Left ventricle myocardium inferior (tissue), 1 donor: ENCODE measurements around the gene IL22RA2. TPM values are rescaled to one million over a fixed set of nuclear protein-coding genes. Genes with fewer than 3 reads are reported as not detected.

Source experiments
- DNase-seq: peaks from one replicate; pipeline ENCODE4 v3.0.0-alpha.2; 2020
- H3K27ac ChIP-seq: fragments of 200-600 bp; replicated peaks from 2 replicates; pipeline ENCODE4 v1.8.0; 2021
- H3K27me3 ChIP-seq: fragments of 200-600 bp; 2 replicates; pipeline ENCODE4 v1.8.0; 2021; ENCODE audit warnings: low read depth
- H3K36me3 ChIP-seq: fragments of 200-600 bp; 2 replicates; pipeline ENCODE4 v1.8.0; 2021
- H3K4me1 ChIP-seq: fragments of 200-600 bp; 2 replicates; pipeline ENCODE4 v1.8.0; 2021
- H3K4me3 ChIP-seq: fragments of 200-600 bp; 2 replicates; pipeline ENCODE4 v1.8.0; 2021; ENCODE audit warnings: mild to moderate bottlenecking, moderate library complexity
- H3K9me3 ChIP-seq: fragments of 200-600 bp; replicated peaks from 2 replicates; pipeline ENCODE4 v1.8.0; 2021
- intact Hi-C: fragments of 100-400 bp; cut with micrococcal nuclease; formaldehyde crosslinking; loops from one replicate; pipeline ENCODE4 v1.11.0; 2022
- long read RNA-seq: library from polyadenylated mRNA; unstranded; transcript quantifications from one replicate; pipeline ENCODE4 v2.0.0, GENCODE V29; 2021
- total RNA-seq: library from RNA; stranded (reverse); fragmentation: NEBNext Ultra II Directional; extraction: Animal tissue kit (Norgen Biotek cat#: 25700); gene quantifications from one replicate; pipeline ENCODE4 v1.2.1, GENCODE V29; 2021
- TF ChIP-seq, protein P1 (sequence below): fragments of 200-600 bp; IDR thresholded peaks from 2 replicates; pipeline ENCODE4 v1.8.0; 2021; ENCODE audit warnings: antibody characterized with exemption, mild to moderate bottlenecking, borderline replicate concordance
- donor health status: DM: no; HTN: yes; CAD: no; lungs with severe emphysema.

The IL22RA2 gene, protein sequence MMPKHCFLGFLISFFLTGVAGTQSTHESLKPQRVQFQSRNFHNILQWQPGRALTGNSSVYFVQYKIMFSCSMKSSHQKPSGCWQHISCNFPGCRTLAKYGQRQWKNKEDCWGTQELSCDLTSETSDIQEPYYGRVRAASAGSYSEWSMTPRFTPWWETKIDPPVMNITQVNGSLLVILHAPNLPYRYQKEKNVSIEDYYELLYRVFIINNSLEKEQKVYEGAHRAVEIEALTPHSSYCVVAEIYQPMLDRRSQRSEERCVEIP
- total RNA-seq = not detected
- long read RNA-seq = 0 reads

DNA sequence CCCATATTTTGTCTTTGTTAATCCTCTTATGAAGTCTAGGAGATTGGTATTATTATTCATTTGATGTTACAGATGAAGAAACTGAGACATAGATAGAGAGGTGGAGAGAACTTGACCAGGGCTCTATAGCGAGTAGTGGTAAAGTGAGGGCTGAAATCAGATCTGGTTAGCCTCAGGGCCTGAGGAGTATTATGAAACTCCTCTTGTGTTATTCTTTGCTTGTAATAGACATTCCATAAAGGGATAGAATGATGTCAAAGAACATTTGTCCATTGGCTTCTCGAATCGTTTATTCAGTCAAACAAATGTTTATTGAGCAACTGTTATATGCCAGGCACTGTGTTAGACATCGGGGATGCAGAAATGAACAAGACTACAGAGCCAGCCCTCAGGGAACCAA, at the start of gene IL22RA2:
Gene IL22RA2 (minus strand): TSS at position 144 of the 400 bp plus-strand sequence. CDS start 11,895 bp downstream, outside the sequence.
- intact Hi-C loops = no loop called here
- Histone ChIP-seq H3K27me3 (no peaks in the 10 kb centered on the region), H3K36me3 (no peaks in the 10 kb centered on the region), H3K9me3 (no peaks in the 10 kb centered on the region), H3K4me3 (no peak within 1 kb of the TSS), H3K4me1 (peaks cover 26% of the 10 kb centered on the region), H3K27ac (peak within 1 kb of the TSS; percentile 72)
- TF ChIP-seq, protein P1, sequence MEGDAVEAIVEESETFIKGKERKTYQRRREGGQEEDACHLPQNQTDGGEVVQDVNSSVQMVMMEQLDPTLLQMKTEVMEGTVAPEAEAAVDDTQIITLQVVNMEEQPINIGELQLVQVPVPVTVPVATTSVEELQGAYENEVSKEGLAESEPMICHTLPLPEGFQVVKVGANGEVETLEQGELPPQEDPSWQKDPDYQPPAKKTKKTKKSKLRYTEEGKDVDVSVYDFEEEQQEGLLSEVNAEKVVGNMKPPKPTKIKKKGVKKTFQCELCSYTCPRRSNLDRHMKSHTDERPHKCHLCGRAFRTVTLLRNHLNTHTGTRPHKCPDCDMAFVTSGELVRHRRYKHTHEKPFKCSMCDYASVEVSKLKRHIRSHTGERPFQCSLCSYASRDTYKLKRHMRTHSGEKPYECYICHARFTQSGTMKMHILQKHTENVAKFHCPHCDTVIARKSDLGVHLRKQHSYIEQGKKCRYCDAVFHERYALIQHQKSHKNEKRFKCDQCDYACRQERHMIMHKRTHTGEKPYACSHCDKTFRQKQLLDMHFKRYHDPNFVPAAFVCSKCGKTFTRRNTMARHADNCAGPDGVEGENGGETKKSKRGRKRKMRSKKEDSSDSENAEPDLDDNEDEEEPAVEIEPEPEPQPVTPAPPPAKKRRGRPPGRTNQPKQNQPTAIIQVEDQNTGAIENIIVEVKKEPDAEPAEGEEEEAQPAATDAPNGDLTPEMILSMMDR = no peak
- DNase-seq = no peak

DNA sequence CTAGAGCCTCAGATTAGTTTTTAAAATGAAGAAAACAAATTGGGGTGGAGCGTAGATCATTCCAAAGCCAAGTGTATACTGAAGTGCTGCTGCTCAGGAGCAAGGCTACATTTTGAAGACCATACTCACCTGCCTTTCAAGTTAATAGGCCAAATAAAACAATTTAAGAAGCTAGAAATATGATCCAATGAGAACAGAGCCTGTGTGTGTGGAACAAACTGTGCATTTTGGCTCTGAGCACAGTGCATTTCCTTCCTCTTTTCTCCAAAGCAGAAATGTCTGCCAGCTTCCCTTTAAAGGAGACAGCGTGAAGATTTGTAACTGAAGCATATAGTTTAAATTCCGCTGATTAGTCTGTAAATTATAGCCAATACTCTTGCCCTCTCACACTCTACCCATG, 48.9 kb upstream of the IL22RA2 start:
- TF ChIP-seq, protein P1 = no peak
- Histone ChIP-seq H3K9me3 (no peaks in the 10 kb centered on the region), H3K4me1 (peaks cover 79% of the 10 kb centered on the region), H3K4me3 (no peak overlapping the region), H3K27me3 (no peaks in the 10 kb centered on the region), H3K27ac (peak overlapping the region; percentile 99), H3K36me3 (no peaks in the 10 kb centered on the region)
- DNase-seq = no peak
- intact Hi-C loops = no loop called here

DNA sequence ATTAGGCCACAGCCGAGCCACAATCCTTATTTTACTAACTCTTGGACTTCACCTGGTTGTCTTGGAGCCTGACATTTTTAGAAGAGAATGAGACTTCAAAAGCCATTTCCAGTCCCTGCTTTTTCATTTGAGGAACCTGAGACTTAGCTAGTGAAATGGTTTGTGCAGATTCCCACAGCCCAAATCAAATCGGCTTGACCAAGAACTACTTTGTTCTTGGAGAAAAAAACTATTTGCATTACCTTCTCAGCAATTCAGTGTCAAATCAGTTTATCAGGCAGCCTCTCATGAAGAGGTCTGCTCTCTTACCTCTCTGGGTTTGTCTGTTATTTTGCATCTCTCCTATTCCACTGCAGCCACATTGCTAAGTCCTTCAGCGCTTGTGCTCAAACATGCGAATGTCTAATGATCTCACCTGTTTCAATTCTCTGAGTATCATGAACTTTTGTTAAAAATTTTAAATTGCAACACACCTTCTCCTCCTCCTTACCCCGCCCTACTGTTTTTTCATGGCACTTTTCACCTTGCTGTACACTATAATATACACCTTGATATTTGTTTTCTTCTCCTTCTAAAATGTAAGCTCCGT, 46.3 kb upstream of the IL22RA2 start:
- peak overlapping the region; percentile 78 for H3K4me3 ChIP-seq
- peaks cover 90% of the 10 kb centered on the region for H3K4me1 ChIP-seq
- no peaks in the 10 kb centered on the region for H3K27me3 ChIP-seq
- H3K36me3 ChIP-seq = no peaks in the 10 kb centered on the region
- TF ChIP-seq, protein P1 = no peak
- DNase-seq = no peak
- H3K27ac ChIP-seq = peak overlapping the region; percentile 99
- intact Hi-C loops = no loop called here
- H3K9me3 ChIP-seq = no peaks in the 10 kb centered on the region

DNA sequence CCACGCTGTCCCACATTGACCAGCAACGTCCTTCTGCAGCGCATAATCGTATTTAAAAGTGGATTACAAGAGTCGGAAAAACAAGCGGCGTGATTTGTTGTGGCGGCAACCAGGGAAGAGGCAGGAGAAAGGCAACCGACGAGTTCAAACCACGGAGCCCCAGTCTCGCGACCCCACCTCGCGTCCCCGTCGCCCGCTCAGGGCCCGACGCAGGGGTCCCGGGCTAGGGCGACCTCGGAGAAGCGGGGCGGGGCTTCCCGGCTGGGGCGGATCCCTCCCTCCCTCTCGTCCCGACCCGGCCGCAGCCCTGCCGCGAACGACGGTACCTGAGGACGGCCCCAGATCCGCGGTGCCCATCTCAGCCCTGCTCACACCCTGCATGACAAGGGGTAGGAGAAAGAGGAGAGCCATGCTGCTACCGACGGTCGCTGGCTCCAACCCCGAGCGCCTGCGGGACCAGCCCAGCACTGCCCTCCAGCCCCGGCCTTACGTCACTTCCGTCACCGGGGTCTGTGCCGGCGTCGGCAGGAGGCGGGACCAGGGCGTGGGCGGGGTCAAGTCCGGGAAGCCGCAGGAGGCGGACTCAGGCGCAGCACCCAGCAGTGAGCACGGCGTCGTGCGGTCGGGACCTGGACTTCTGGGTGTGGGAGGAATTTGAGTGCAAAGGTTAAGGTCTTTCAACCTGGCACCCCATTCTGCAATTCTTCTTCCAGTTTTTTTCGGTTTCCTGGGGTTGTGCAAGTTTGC, 45.6 kb upstream of the IL22RA2 start, which contains the start of gene IFNGR1:
Gene IFNGR1 (minus strand): TSS at position 469 of the 747 bp plus-strand sequence. CDS start 58 bp downstream, at position 411.
- no peaks in the 10 kb centered on the region for H3K36me3 ChIP-seq
- H3K27ac ChIP-seq = peak within 1 kb of the TSS; percentile 99
- intact Hi-C loops = no loop called here
- H3K4me3 ChIP-seq = peak within 1 kb of the TSS; percentile 78
- TF ChIP-seq, protein P1 = no peak
- DNase-seq = peak; percentile 98
- no peaks in the 10 kb centered on the region for H3K9me3 ChIP-seq
- H3K27me3 ChIP-seq = no peaks in the 10 kb centered on the region
- H3K4me1 ChIP-seq = peaks cover 90% of the 10 kb centered on the region

DNA sequence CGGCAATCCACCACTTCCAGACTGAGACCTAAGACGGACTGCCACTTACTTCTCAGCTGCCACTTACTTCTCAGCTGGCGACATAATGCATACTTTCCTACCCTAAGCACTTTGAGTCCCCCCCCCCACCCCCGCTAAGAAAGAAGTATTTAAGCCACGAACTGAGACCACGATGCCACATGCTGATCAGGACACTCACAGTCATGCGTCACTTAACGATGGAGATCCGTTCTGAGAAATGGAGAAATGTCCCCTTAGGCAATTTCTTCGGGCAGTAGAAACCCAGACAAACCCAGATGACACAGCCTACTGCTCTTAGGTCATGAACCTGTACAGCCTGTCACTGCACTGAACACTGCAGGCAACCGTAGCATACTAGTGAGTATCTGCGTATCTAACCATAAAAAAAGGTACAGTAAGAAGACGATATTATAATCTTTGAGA, 45.1 kb upstream of the IL22RA2 start:
- TF ChIP-seq, protein P1 = no peak
- DNase-seq = no peak
- H3K4me1 ChIP-seq = peaks cover 92% of the 10 kb centered on the region

More for the DNA sequence above, 45.1 kb upstream of the IL22RA2 start:
- no peaks in the 10 kb centered on the region for H3K9me3 ChIP-seq
- peak overlapping the region; percentile 78 for H3K4me3 ChIP-seq
- H3K27me3 ChIP-seq = no peaks in the 10 kb centered on the region
- no peaks in the 10 kb centered on the region for H3K36me3 ChIP-seq
- intact Hi-C loops = no loop called here
- peak overlapping the region; percentile 99 for H3K27ac ChIP-seq
